Natural killer cell (primary cell): ENCODE results near the gene CXorf66. TPM values are rescaled to one million over a fixed set of nuclear protein-coding genes. Genes with fewer than 3 reads are reported as not detected.

Source experiments
- ATAC-seq, 3 donors: fragments of 150-1000 bp in 2 of 3; fragments of 200-7000 bp in 1 of 3; cut with Tn5 transposase; 1 replicate in 1 of 3; 2 replicates in 2 of 3; pipeline ENCODE4 v1.10.0; 2021; ENCODE audit warnings: mild to moderate bottlenecking in 2 of 3, moderate library complexity in 2 of 3
- DNase-seq, 2 donors: peaks; one replicate each; pipeline versions ENCODE4 v3.0.0 to v3.0.0-alpha.2; 2013 to 2021; ENCODE audit warnings: mixed read lengths in 1 of 2
- H3K27ac ChIP-seq: one replicate; pipeline ENCODE4 v1.5.1; 2013; ENCODE audit warnings: mild to moderate bottlenecking, low read length
- H3K27me3 ChIP-seq: one replicate; pipeline ENCODE4 v1.6.1; 2013; ENCODE audit warnings: low read length; ENCODE audit not compliant: control insufficient read depth, insufficient read depth
- H3K36me3 ChIP-seq: one replicate; pipeline ENCODE4 v1.6.1; 2013; ENCODE audit warnings: low read length; ENCODE audit not compliant: control insufficient read depth, insufficient read depth
- H3K4me1 ChIP-seq: one replicate; pipeline ENCODE4 v1.6.1; 2013; ENCODE audit warnings: low read length; ENCODE audit not compliant: control insufficient read depth, insufficient read depth
- H3K4me3 ChIP-seq: one replicate; pipeline ENCODE4 v1.5.1; 2013; ENCODE audit warnings: low read length
- H3K9me3 ChIP-seq: one replicate; pipeline ENCODE4 v1.6.1; 2013; ENCODE audit warnings: low read length; ENCODE audit not compliant: control insufficient read depth, insufficient read depth
- H3K27ac Mint-ChIP-seq, 2 donors: one replicate each; pipeline ENCODE4 v1.8.0; 2022; ENCODE audit warnings: mild to moderate bottlenecking in 2 of 2, mixed read lengths in 2 of 2, moderate library complexity in 1 of 2
- H3K27me3 Mint-ChIP-seq, 2 donors: one replicate each; pipeline ENCODE4 v1.8.0; 2022; ENCODE audit warnings: low read depth in 2 of 2, mixed read lengths in 2 of 2
- H3K36me3 Mint-ChIP-seq: one replicate; pipeline ENCODE4 v1.8.0; 2022; ENCODE audit warnings: mixed read lengths
- H3K4me1 Mint-ChIP-seq, 2 donors: one replicate each; pipeline ENCODE4 v1.8.0; 2022; ENCODE audit warnings: mixed read lengths in 2 of 2
- H3K4me3 Mint-ChIP-seq: one replicate; pipeline ENCODE4 v1.8.0; 2022; ENCODE audit warnings: mild to moderate bottlenecking, moderate library complexity, mixed read lengths
- H3K9me3 Mint-ChIP-seq, 2 donors: one replicate each; pipeline ENCODE4 v1.8.0; 2022; ENCODE audit warnings: mixed read lengths in 2 of 2
- WGBS: methylation state at CpG from one replicate; pipeline ENCODE4 v1.1.7; 2013; ENCODE audit warnings: missing lambda C conversion rate; ENCODE audit not compliant: insufficient coverage; 5-methylcytosine and 5-hydroxymethylcytosine counted together
- intact Hi-C: fragments of 100-400 bp; cut with micrococcal nuclease; formaldehyde crosslinking; loops from one replicate; pipeline ENCODE4 v1.14.2; 2022
- total RNA-seq, 4 donors: library from RNA; stranded (reverse); fragments of 120-200 nt in 1 of 4; gene quantifications; one replicate each; pipeline versions ENCODE4 v1.2.3 to v1.2.4, GENCODE V29; 2013 to 2022
- TF ChIP-seq, protein P1 (sequence below): fragments of 200-600 bp; IDR thresholded peaks from one replicate; pipeline ENCODE4 v1.8.0; 2022; ENCODE audit warnings: antibody characterized with exemption

The CXorf66 gene
- total RNA-seq, 3 donors from 2014 or later (not counting 1 experiment from before 2014, with no cell fraction given) = not detected

DNA sequence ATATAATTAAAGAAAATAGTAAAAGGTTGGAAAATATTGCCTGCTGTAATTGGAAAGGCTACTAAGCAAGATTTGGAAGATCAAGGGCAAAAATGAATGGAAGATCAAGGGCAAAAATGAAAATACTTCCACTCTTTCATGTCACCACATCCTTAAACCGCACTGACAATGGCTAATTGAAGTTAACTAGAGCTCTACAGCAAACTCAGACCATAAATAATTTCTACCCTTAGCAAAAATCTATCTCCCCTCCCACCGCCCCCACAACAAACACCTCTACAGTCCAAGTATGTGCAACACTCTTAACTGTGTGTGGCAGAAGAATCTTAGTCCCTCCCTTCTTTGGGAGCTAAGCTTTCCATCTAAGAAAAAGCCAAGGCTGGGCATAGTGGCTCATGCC is 59.6 kb downstream of the CXorf66 start:
- Mint-ChIP-seq H3K27me3 (no peaks in the 10 kb centered on the region), H3K4me3 (no peak overlapping the region), H3K4me1 (peaks cover 0 to 24% of the 10 kb centered on the region in 2 donors), H3K27ac (no peak overlapping the region), H3K36me3 (no peaks in the 10 kb centered on the region), H3K9me3 (no peaks in the 10 kb centered on the region)
- intact Hi-C loops = no loop called here
- no peak for DNase-seq
- ATAC-seq = no peak
- Histone ChIP-seq H3K27me3 (no peaks in the 10 kb centered on the region), H3K9me3 (no peaks in the 10 kb centered on the region), H3K4me1 (peaks cover 2% of the 10 kb centered on the region), H3K36me3 (no peaks in the 10 kb centered on the region), H3K27ac (no peak overlapping the region), H3K4me3 (no peak overlapping the region)
- WGBS = 62% methylated on average over 2 of the region's 2 CpGs
- TF ChIP-seq, protein P1, sequence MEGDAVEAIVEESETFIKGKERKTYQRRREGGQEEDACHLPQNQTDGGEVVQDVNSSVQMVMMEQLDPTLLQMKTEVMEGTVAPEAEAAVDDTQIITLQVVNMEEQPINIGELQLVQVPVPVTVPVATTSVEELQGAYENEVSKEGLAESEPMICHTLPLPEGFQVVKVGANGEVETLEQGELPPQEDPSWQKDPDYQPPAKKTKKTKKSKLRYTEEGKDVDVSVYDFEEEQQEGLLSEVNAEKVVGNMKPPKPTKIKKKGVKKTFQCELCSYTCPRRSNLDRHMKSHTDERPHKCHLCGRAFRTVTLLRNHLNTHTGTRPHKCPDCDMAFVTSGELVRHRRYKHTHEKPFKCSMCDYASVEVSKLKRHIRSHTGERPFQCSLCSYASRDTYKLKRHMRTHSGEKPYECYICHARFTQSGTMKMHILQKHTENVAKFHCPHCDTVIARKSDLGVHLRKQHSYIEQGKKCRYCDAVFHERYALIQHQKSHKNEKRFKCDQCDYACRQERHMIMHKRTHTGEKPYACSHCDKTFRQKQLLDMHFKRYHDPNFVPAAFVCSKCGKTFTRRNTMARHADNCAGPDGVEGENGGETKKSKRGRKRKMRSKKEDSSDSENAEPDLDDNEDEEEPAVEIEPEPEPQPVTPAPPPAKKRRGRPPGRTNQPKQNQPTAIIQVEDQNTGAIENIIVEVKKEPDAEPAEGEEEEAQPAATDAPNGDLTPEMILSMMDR = no peak

Other genes starting within 250 kb of the CXorf66 start
- 10 to 100 TPM; 20.0 to 24.3 (median 24.0) TPM for gene ATP11C, start 32.5 kb downstream of the CXorf66 start, total RNA-seq